GM12878 (cell line): Measurements from ENCODE around the gene SNCAIP. TPM values are rescaled to one million over a fixed set of nuclear protein-coding genes. Genes with fewer than 3 reads are reported as not detected.

Source experiments
- ATAC-seq: fragments of 200-7000 bp; cut with Tn5 transposase; 3 replicates; pipeline ENCODE4 v1.9.1; 2020; ENCODE audit warnings: mild to moderate bottlenecking, moderate library complexity
- BruUV-seq: library from RNA; stranded (reverse); fragments of 400-500 nt; replicated peaks from 2 replicates; lab custom pipeline; 2021; lab: Mats Ljungman, UMichigan
- CTCF ChIA-PET: fragments of 300-600 bp; sonication (Branson Sonifier 250); formaldehyde crosslinking; extraction: SDS; loops from one replicate; lab custom pipeline; 2021; ENCODE audit warnings: inconsistent platforms; lab: Yijun Ruan, JAX
- POLR2A ChIA-PET: fragments of 350-600 bp; formaldehyde crosslinking; extraction: SDS; loops from one replicate; lab custom pipeline; 2021; ENCODE audit warnings: inconsistent platforms; lab: Charles Lee
- RAD21 ChIA-PET: fragments of 300-600 bp; sonication (Branson Sonifier 250); formaldehyde crosslinking; loops from one replicate; lab custom pipeline; 2023; ENCODE audit warnings: antibody characterized with exemption; ENCODE audit not compliant: unreplicated experiment; lab: Charles Lee
- SMC1A ChIA-PET: fragments of 300-600 bp; sonication (Branson Sonifier 250); formaldehyde crosslinking; loops from one replicate; lab custom pipeline; 2023; ENCODE audit not compliant: unreplicated experiment, uncharacterized antibody; lab: Charles Lee
- DNase-seq: peaks from one replicate; pipeline ENCODE4 v3.0.0-alpha.2; 2011; ENCODE audit warnings: low read depth, low spot score
- FAIRE-seq: peaks from 3 replicates; lab custom pipeline; 2011; peaks lifted over from hg19 to GRCh38; lab: Jason Lieb, UNC
- H2AFZ ChIP-seq: 2 replicates; pipeline ENCODE4 v1.6.0; 2011; ENCODE audit warnings: low read depth, low read length, control low read depth; ENCODE audit not compliant: control insufficient read depth
- H3K27ac ChIP-seq: 2 replicates; pipeline ENCODE4 v1.5.1; 2011; ENCODE audit warnings: control low read depth; ENCODE audit not compliant: control insufficient read depth, insufficient read depth
- H3K27me3 ChIP-seq, 2 experiments: replicated peaks in 1 of 2; 2 replicates each; pipeline versions ENCODE4 v1.6.0 to v1.6.1; 2011; ENCODE audit warnings: low read length in 1 of 2; ENCODE audit not compliant: control insufficient read depth in 2 of 2, insufficient read depth in 2 of 2
- H3K36me3 ChIP-seq, 2 experiments: 2 replicates each; pipeline ENCODE4 v1.5.1; 2011; ENCODE audit warnings: low read length in 1 of 2; ENCODE audit not compliant: control insufficient read depth in 2 of 2, insufficient read depth in 2 of 2
- H3K4me1 ChIP-seq: 2 replicates; pipeline ENCODE4 v1.6.1; 2011; ENCODE audit warnings: mild to moderate bottlenecking, low read length, moderate library complexity, mixed read lengths; ENCODE audit not compliant: control insufficient read depth, insufficient read depth
- H3K4me2 ChIP-seq: 2 replicates; pipeline ENCODE4 v1.6.0; 2011; ENCODE audit warnings: control low read depth; ENCODE audit not compliant: control insufficient read depth, insufficient read depth
- H3K4me3 ChIP-seq: fragments of 200-600 bp; sonication (generic); 2 replicates; pipeline ENCODE4 v1.5.1; 2016
- H3K79me2 ChIP-seq: 2 replicates; pipeline ENCODE4 v1.6.0; 2011; ENCODE audit warnings: low read length; ENCODE audit not compliant: control insufficient read depth, insufficient read depth
- H3K9ac ChIP-seq: 2 replicates; pipeline ENCODE4 v1.8.0; 2011; ENCODE audit warnings: low read length, control low read depth, mixed read lengths; ENCODE audit not compliant: control insufficient read depth, insufficient read depth
- H3K9me3 ChIP-seq: replicated peaks from 3 replicates; pipeline ENCODE4 v1.5.1; 2011; ENCODE audit warnings: mild to moderate bottlenecking, low read length; ENCODE audit not compliant: control insufficient read depth, insufficient read depth
- H4K20me1 ChIP-seq: 2 replicates; pipeline ENCODE4 v1.6.0; 2011; ENCODE audit not compliant: control insufficient read depth, insufficient read depth
- ASH2L ChIP-seq: fragments of 300-600, 200-600 bp; sonication (generic); IDR thresholded peaks from 2 replicates; pipeline ENCODE4 v1.6.1; 2017; ENCODE audit warnings: low read depth, mild to moderate bottlenecking, borderline replicate concordance
- BCL11A ChIP-seq: IDR thresholded peaks from 2 replicates; pipeline ENCODE4 v1.6.1; 2011; ENCODE audit warnings: low read depth, low read length
- BCL3 ChIP-seq: IDR thresholded peaks from 2 replicates; pipeline ENCODE4 v1.6.1; 2011; ENCODE audit warnings: borderline replicate concordance, low read depth, mild to moderate bottlenecking, moderate library complexity, low read length; ENCODE audit not compliant: insufficient read depth, poor library complexity, severe bottlenecking
- CBX3 ChIP-seq: fragments of 200-600 bp; sonication (generic); IDR thresholded peaks from 2 replicates; pipeline ENCODE4 v1.6.1; 2016; ENCODE audit warnings: low read depth, borderline replicate concordance
- DPF2 ChIP-seq: fragments of 450-650 bp; IDR thresholded peaks from 2 replicates; pipeline ENCODE4 v1.6.1; 2017; ENCODE audit warnings: mild to moderate bottlenecking
- EP300 ChIP-seq, 2 experiments: fragments of 150-350 bp in 1 of 2; IDR thresholded peaks; 2 replicates each; pipeline ENCODE4 v1.6.1; 2011 to 2012; ENCODE audit warnings: low read depth in 2 of 2, low read length in 2 of 2, borderline replicate concordance in 1 of 2, improper control_type of control experiment in 1 of 2, inconsistent platforms in 1 of 2; ENCODE audit not compliant: control insufficient read depth in 1 of 2
- ETV6 ChIP-seq, 2 experiments: fragments of 450-650 bp in 1 of 2; IDR thresholded peaks in 1 of 2; conservative IDR thresholded peaks in 1 of 2; 2 replicates each; pipeline ENCODE4 v1.6.1; 2014; ENCODE audit warnings: antibody characterized with exemption in 1 of 2, borderline replicate concordance in 1 of 2, low read depth in 1 of 2, mild to moderate bottlenecking in 1 of 2, moderate library complexity in 1 of 2
- FOXK2 ChIP-seq: fragments of 450-650 bp; IDR thresholded peaks from 2 replicates; pipeline ENCODE4 v1.6.1; 2017; ENCODE audit warnings: mild to moderate bottlenecking, moderate library complexity
- FOXM1 ChIP-seq: IDR thresholded peaks from 2 replicates; pipeline ENCODE4 v1.6.1; 2012; ENCODE audit warnings: low read depth, mild to moderate bottlenecking, inconsistent platforms, low read length, moderate library complexity
- GABPA ChIP-seq: IDR thresholded peaks from 2 replicates; pipeline ENCODE4 v1.6.1; 2014; ENCODE audit warnings: antibody characterized with exemption, low read depth, mild to moderate bottlenecking, inconsistent platforms
- HDAC6 ChIP-seq: fragments of 200-600 bp; sonication (generic); IDR thresholded peaks from one replicate; pipeline ENCODE4 v1.8.0; 2017; ENCODE audit warnings: antibody characterized with exemption; ENCODE audit not compliant: unreplicated experiment
- NR2C1 ChIP-seq: fragments of 450-650 bp; IDR thresholded peaks from 2 replicates; pipeline ENCODE4 v1.6.1; 2017; ENCODE audit warnings: antibody characterized with exemption, mild to moderate bottlenecking, moderate library complexity
- NR2F1 ChIP-seq: fragments of 450-650 bp; conservative IDR thresholded peaks from 2 replicates; pipeline ENCODE4 v1.6.1; 2017; ENCODE audit warnings: mild to moderate bottlenecking
- NRF1 ChIP-seq: conservative IDR thresholded peaks from 2 replicates; pipeline ENCODE4 v1.6.1; 2011; ENCODE audit warnings: mild to moderate bottlenecking, low read depth, low read length, improper control_type of control experiment
- POLR2AphosphoS2 ChIP-seq: IDR thresholded peaks from 2 replicates; pipeline ENCODE4 v1.6.1; 2011; ENCODE audit warnings: low read depth, mild to moderate bottlenecking, low read length, improper control_type of control experiment, moderate library complexity
- RB1 ChIP-seq: fragments of 450-650 bp; formaldehyde crosslinking; IDR thresholded peaks from 2 replicates; pipeline ENCODE4 v1.6.1; 2017; ENCODE audit warnings: mild to moderate bottlenecking, borderline replicate concordance
- SMAD5 ChIP-seq: IDR thresholded peaks from 2 replicates; pipeline ENCODE4 v1.6.1; 2016; ENCODE audit warnings: antibody characterized with exemption, low read depth
- TCF3 ChIP-seq: IDR thresholded peaks from 2 replicates; pipeline ENCODE4 v1.6.1; 2012; ENCODE audit warnings: low read depth, mild to moderate bottlenecking, low read length, borderline replicate concordance; ENCODE audit not compliant: insufficient read depth
- YY1 ChIP-seq: IDR thresholded peaks from 2 replicates; pipeline ENCODE4 v1.6.1; 2011; ENCODE audit warnings: low read depth, mild to moderate bottlenecking, low read length
- ZNF384 ChIP-seq: IDR thresholded peaks from 2 replicates; pipeline ENCODE4 v1.6.1; 2012; ENCODE audit warnings: low read depth, mild to moderate bottlenecking, low read length, improper control_type of control experiment, borderline replicate concordance
- WGBS: methylation state at CpG from one replicate; pipeline ENCODE4 v1.1.6; 2016; ENCODE audit warnings: low lambda C conversion rate; ENCODE audit not compliant: insufficient replicate concordance, insufficient coverage; ENCODE audit errors: missing lambda C conversion rate; 5-methylcytosine and 5-hydroxymethylcytosine counted together
- in situ Hi-C: fragments of 300-500 bp; cut with MboI; formaldehyde crosslinking; loops from 9 replicates; pipeline ENCODE4 v1.14.3; 2018; ENCODE audit warnings: mixed read lengths
- intact Hi-C: fragments of 100-400 bp; cut with micrococcal nuclease; formaldehyde crosslinking; loops from one replicate; pipeline ENCODE4 v1.14.2; 2022; ENCODE audit not compliant: unreplicated experiment
- polyA plus RNA-seq, 11 experiments: library from polyadenylated mRNA; depleted of rRNA in 4 of 11; unstranded in 6 of 11; stranded (reverse) in 5 of 11; fragments of >200 nt; fragmentation: Nextera tagmentation in 4 of 11; fragmentation: Illumina TruSeq in 1 of 11; extraction: Ambion mirVana in 4 of 11; extraction: Trizol in 1 of 11; gene quantifications; 1 replicate in 1 of 11; 2 replicates in 10 of 11; pipeline versions ENCODE4 v1.2.1 to v1.2.3, GENCODE V29; 2011 to 2016; ENCODE audit warnings: inconsistent platforms in 2 of 11, missing spikeins in 2 of 11, low read depth in 1 of 11
- total RNA-seq, 4 experiments: library from RNA; depleted of rRNA in 3 of 4; stranded (reverse); fragments of >200 nt in 3 of 4; fragmentation: Illumina TruSeq in 1 of 4; extraction: Trizol in 1 of 4; gene quantifications; 2 replicates each; pipeline versions ENCODE4 v1.2.1 to v1.2.3, GENCODE V29; 2013 to 2021

SNCAIP gene
- total and polyA plus RNA-seq, 10 of the 15 experiments (the other 5 are each of a cell fraction or from before 2014, with no cell fraction given), result 0.03 to 0.62 (median 0.16) TPM; not detected in 1

DNA sequence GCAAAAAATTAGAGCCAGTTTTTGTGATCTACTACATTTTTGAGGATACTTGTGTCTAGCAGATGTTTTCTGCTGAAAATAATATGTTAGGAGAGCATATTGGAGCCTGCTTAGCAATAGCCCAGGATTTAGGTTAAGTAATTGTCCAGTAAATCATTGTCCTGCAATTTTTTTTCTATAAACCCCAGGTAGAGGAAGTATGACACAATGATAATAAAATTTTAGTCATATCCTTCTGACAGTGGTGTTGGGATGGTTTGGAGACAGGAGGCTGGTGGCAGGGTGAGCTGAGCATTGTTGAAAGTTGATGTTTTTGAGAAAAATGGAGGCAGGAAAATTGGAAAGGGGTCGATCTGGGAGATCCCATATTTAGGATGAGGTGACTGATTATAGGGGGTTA, 3.5 kb downstream of the SNCAIP start:
- DNase-seq (no peak), ATAC-seq (no peak), FAIRE-seq (no peak)
- ChIA-PET CTCF (interaction anchor here (1.8 kb wide), 1 partner anchor 12 kb away, joined by 5 read pairs; no protein-coding TSS in a partner anchor), SMC1A (interaction anchor here (0.7 kb wide), 1 partner anchor 763 kb away, joined by 3 read pairs; no protein-coding TSS in a partner anchor), POLR2A (no interaction called here), RAD21 (no interaction called here)
- H3K27ac ChIP-seq, result no peak overlapping the region
- H3K4me3 ChIP-seq, result no peak overlapping the region
- no peak overlapping the region for H2AFZ ChIP-seq
- 0% methylated on average over 1 of the region's 1 CpG for WGBS
- TF ChIP-seq SMAD5 (no peak), NR2F1 (no peak), GABPA (no peak), CBX3 (no peak), ASH2L (no peak), RB1 (no peak), TCF3 (no peak)
- H3K4me1 ChIP-seq, result no peaks in the 10 kb centered on the region
- intact Hi-C loops (no loop called here), in situ Hi-C loops (no loop called here)
- no peaks in the 10 kb centered on the region for H3K36me3 ChIP-seq
- H3K9me3 ChIP-seq, result no peaks in the 10 kb centered on the region
- no TSS peak for BruUV-seq
- no peaks in the 10 kb centered on the region for H4K20me1 ChIP-seq
- peaks cover 2 to 10% of the 10 kb centered on the region in 2 experiments for H3K27me3 ChIP-seq
- no peak overlapping the region for H3K9ac ChIP-seq
- no peak overlapping the region for H3K4me2 ChIP-seq
- no peaks in the 10 kb centered on the region for H3K79me2 ChIP-seq

DNA sequence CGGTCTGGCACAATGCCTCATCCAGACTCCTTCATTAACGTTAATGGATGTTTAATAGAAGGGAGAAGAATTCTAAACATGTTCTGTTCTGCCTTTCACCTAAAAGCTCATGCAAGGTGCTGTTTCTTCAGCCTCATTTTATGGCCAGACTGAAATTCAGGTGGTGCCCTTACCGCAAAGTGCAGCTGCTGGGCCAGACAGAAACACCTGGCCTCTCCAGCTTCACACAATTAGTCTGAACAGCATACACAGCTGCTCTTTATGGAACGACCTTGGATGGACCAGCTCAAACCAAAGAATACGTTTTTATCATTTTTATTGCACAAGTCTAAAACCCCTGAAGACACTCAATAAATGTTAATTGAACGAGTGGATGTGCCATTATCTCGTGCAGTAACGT, 4.6 kb downstream of the SNCAIP start:
- WGBS, result 19% methylated on average over 8 of the region's 8 CpGs
- no TSS peak for BruUV-seq
- Histone ChIP-seq H3K36me3 (no peaks in the 10 kb centered on the region), H3K9me3 (no peaks in the 10 kb centered on the region), H3K4me2 (no peak overlapping the region), H3K4me1 (no peaks in the 10 kb centered on the region), H2AFZ (no peak overlapping the region), H3K27me3 (peaks cover 2 to 6% of the 10 kb centered on the region in 2 experiments; a peak in 3 of 4 replicates), H3K4me3 (no peak overlapping the region), H4K20me1 (no peaks in the 10 kb centered on the region), H3K79me2 (no peaks in the 10 kb centered on the region), H3K9ac (no peak overlapping the region), H3K27ac (no peak overlapping the region)
- in situ Hi-C loops, result no loop called here
- DNase-seq (no peak), ATAC-seq (no peak), FAIRE-seq (no peak)
- ChIA-PET CTCF (interaction anchor here (0.8 kb wide), 1 partner anchor 12 kb away, joined by 3 read pairs; no protein-coding TSS in a partner anchor), POLR2A (no interaction called here), RAD21 (no interaction called here), SMC1A (no interaction called here)
- intact Hi-C loops, result no loop called here
- TF ChIP-seq YY1 (no peak), POLR2AphosphoS2 (no peak), FOXM1 (no peak), ETV6 (conservative IDR thresholded peaks at IDR 0.05 in 1 of 2, IDR thresholded peaks at IDR 0.05 in 1 of 2; ENCODE audit: borderline replicate concordance in 1 of 2, low read depth in 1 of 2) (no peak), EP300 (IDR thresholded peaks at IDR 0.05; ENCODE audit: borderline replicate concordance in 1 of 2, control insufficient read depth in 1 of 2, low read depth in 2 of 2, low read length in 2 of 2) (no peak), NR2C1 (no peak), DPF2 (no peak), ZNF384 (no peak), HDAC6 (no peak), FOXK2 (no peak), BCL11A (no peak), BCL3 (no peak), NRF1 (no peak)
